GM21515 (cell line): ENCODE measurements around the gene LRCH4.

Source experiments
- ATAC-seq: cut with Tn5 transposase; IDR thresholded peaks from one replicate; pipeline ENCODE4 v1.9.1; 2021; ENCODE audit not compliant: unreplicated experiment

LRCH4 gene

GRCh38 chr7:100606313-100606712, 20.4 kb upstream of the LRCH4 start:
- no peak for ATAC-seq

- no peak for ATAC-seq
Measured at GRCh38 chr7:100604976-100605911, 19.3 kb upstream of the LRCH4 start.

- no peak for ATAC-seq
Measured at GRCh38 chr7:100604028-100604975, 18.4 kb upstream of the LRCH4 start.

DNA sequence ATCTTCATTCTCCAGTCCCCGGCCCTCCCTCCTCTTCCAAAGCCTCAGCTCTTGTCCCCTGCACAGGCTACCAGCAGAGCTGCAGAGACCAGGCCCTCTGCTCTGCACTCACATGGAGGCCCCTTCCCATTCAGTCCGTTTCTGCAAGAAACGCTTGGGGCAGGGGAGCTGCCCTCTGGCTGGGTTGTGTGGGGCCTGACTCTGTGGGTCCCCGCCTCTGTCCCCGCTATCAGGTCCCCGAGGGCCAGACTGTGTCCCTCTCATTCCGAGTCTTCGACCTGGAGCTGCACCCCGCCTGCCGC, 17.7 kb upstream of the LRCH4 start:
- no peak for ATAC-seq

DNA sequence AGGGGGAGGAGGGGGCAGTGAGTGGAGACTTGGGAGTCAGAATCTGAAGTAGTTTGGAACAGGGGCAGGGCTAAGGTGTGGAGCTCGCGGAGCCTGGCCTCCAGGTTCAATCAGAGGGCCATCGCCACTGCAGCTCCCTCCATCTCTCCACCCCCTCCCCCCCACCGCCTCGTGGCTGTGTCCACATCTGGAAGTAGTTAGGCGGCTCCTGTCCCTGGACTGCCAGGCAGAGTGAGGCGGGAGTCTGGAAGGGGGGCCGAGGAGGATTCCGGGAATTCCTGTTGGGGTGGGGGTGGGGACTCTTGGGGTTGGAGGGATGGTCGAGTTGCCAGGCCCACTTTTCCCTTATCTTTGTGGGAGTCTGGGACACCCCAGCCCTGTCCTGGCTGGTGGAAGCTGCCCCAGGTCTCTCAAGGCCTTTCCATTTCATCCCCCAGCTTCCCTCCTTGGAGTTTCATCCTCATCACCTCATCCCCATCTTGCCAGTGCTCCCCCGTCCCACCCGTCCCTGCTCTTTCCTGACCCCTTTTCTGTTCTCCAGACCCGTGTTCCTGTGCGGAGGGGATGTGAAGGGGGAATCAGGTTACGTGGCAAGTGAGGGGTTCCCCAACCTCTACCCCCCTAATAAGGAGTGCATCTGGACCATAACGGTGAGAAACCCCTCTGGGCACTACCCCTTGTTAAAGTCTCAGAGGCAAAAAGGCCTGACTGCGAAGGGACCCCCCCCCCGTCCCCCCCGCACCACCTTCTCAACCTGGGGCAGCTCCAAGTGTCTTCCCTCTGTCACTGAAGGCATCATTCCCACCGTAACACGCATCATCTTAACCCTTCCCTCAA, 17.2 kb upstream of the LRCH4 start:
- no peak for ATAC-seq

DNA sequence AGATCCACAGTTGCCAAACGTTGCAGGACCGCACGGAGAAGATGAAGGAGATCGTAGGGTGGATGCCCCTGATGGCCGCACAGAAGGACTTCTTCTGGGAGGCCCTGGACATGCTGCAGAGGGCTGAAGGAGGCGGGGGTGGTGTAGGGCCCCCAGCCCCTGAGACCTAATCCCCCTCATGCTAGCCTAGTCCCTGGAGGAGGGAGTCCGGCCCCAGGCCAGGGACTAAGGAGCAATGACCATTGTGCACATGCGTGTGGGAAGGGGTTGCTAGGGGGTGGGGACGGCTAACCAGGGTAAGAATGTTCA, 14.8 kb upstream of the LRCH4 start:
- no peak for ATAC-seq

DNA sequence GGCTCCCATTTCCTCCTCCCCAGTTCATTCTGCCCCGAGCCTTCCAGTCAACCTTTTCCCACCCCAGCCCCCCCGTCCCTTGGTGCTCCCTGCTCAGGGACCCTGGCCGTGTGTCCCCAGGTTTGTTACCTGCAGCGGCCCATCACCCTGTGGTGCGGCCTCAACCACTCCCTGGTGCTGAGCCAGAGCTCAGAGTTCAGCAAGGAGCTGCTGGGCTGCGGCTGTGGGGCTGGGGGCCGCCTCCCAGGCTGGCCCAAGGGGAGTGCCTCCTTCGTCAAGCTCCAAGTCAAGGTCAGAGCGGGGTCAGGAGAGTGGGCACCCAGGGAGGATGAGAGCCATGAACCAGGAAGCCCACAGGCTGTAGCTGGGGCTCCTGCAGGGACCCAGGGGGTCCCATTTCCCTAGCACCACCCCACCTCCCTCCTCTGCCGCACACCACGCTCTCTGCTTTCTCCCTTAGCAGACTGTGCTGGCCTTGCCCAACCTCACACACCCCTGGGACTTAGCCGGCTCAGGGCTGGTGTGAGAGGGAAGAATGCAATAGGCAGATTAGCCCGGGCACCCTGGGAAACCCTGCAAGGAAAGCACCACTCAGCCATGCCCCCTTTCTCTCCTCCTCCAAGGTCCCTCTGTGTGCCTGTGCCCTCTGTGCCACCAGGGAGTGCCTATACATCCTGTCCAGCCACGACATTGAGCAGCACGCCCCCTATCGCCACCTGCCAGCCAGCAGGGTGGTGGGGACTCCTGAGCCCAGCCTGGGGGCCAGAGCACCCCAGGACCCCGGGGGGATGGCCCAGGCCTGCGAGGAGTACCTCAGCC, 14.2 kb upstream of the LRCH4 start:
- no peak for ATAC-seq

- ATAC-seq, result no peak
Measured at GRCh38 chr7:100598425-100598824, 12.5 kb upstream of the LRCH4 start.

DNA sequence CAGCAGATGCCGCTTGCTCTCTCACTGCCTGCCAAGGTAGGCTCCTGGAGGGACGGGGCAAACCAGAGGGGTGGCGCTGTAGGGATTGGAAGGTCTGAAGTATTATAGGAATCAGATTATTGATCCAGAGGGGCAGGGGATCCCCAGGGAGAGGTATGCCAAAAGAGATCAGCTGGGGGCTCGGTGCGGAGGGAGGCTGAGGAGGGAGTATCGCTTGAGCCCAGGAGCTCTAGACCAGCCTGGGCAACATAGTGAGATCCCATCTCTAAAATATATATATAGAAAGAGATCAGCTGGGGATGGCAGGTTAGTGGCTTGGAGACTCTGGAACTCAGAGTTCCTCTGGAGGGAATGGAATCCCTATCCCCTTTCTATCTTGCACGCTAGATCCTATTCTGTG, 9.3 kb upstream of the LRCH4 start:
- ATAC-seq, result no peak

GRCh38 chr7:100591596-100591995, 5.7 kb upstream of the LRCH4 start:
- ATAC-seq, result no peak

DNA sequence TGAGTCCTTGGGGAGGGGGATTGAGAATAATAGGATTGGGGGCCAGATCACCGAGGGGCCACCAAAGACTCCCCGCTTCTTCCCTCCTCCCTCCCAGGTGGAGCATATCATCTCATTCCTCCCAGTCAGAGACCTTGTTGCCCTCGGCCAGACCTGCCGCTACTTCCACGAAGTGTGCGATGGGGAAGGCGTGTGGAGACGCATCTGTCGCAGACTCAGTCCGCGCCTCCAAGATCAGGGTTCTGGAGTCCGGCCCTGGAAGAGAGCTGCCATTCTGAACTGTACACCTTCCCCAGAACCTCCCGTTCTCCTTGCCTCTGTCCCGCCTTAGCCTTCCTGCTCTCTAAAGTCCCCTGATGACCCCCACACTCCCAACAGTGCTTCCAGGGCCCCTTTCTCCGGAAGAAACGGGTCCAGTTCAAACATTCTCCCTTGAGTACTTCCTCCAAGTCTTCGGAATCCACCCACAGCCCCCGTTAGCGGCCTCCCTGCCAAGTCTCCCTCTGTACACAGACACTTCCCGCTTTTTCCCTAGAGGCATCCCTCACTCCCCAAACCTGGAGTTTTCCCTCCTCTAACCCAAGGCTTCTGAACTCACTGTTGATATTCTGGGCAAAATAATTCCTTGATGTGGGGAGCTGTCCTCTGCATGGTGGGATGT, 4.3 kb upstream of the LRCH4 start:
- ATAC-seq, result no peak

GRCh38 chr7:100589341-100589947, 3.5 kb upstream of the LRCH4 start:
- no peak for ATAC-seq

GRCh38 chr7:100588438-100588837, 2.5 kb upstream of the LRCH4 start:
- no peak for ATAC-seq

DNA sequence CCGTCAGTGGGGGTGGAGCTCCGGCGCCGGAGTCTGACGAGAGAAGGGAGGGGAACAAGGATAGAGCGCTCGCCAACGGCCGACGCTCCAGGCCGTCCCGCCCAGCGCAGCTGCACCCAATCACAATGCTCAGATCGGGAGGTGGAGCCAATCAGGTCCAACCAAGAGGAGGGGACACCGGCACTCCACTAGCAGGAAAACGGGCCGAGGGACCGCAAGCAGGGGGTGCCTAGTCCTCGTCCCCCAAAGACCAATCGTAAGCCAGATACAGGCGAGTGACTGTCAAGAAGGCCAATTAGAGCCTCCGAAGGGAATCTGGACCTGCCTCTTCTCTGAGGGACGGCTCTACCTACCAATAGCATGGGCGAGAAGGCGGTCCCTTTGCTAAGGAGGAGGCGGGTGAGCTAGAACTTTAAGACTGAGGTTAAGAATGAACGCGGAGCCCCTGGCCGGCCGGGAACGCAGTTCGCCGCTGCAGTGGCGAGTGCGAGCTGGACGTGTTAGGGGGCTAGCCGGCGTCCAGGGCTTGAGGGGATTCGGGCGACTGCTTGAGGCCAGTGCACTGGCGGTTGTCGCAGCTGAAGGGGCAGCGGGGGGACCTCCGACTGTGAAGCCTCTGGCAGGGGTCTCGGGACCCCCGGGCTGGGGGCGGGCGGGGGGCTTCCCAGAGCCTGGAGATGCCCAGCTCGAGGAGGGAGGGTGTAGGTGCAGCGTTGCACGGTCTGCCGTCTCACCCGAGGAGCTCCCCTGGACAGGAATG, 517 bp upstream of the LRCH4 start, which contains the start of gene FBXO24:
Gene FBXO24, plus strand, starts transcription at position 63 of the 760 bp plus-strand sequence. Its CDS starts 298 bp downstream, at position 361.
- ATAC-seq, result peak; percentile 80

DNA sequence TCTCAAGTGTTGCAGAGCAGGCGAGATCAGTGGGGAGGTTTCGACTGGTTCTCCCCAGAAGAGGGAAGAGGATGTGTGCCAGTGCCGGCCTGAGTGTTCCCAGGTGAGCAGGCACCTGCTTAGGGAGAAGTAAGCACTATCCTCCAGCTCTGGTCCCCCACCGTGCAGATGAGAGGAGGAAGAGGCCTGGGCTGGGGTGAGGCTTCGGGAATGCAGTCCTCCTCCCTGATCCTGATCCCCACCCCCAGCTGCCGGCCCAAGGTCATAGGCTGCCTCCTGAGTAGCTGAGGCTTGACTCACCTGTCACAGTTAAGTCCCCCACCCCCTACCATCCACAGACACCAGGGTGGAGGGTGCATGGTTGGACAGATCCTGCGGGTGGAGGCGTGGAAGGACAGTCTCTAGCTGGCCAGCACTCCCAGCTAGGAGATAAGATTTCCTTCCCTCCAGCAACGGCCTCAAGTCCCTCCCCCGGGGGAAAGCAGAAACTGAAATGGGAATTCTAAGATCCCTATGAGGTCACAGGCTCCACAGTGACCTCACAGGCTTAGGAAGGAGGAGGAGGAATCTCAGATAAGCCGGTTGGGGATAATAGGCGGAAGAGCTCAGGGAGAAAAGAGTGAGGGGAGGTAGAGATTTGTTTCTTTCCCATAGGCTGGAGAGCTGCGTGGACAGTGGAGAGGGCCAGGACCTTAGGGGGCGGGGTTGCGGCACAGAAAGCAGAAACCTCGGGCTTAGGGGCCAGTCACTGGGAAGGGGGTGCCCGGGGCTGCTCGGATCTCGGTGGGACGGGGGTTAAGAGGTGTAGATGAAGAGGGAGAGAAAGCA, 1.0 kb downstream of the LRCH4 start:
- no peak for ATAC-seq

DNA sequence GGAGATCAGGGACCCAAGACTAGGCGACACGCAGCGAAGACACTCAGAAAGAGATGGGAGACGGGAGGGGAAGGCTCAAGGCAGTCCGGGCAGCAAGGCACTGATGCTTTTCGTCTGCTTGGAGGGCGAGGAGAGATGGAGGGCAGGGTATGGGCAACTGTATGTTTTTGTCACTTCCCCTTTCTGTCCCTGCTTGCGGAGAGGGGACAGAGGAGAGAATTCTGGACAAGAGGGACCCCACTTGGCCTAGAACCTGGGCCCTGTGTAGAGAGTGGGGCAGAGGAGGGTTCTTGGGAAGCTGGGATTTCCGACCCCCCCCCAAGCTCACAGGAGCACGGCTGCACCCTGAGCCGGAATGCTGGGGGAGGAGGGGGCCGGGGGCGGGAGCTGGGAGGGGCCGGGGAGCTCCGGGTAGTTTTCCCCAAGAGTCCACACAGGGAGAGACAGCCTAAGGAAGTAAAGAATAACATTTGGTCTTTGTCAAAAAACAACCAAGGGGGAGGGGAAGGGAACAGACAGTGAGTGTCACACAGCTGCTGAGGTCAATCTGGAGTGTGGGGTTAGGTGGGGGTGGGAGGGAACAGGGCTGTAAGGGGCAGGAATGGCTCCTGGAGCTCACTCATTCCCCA, 1.8 kb downstream of the LRCH4 start:
- no peak for ATAC-seq
